Measurements from ENCODE around the gene LMX1A.

The LMX1A gene

DNA sequence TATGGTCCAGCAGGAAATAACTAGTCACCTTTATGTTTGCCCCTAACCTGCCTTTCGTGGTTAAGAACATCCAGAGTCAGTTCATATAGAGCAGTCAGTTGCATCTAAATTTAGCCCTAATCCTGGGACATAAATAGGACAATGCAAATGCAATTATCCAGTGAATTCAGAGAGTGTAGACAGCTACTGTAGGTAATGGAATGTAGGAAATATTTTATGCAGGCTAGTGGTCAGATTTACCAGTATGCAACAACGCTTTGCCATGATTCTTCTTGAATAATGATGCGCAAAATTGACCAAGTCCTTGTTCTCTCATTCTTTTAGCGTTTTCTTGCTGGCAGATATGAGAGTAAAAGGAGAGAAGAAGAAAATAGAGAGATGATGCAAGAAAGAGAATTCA, 165.4 kb downstream of the LMX1A start:
- Histone ChIP-seq H3K4me3 (ENCODE audit: low read length) (no peak overlapping the region), H3K9me3 (ENCODE audit: low read length) (no peaks in the 10 kb centered on the region), H3K27me3 (ENCODE audit: insufficient read depth, low read length) (no peaks in the 10 kb centered on the region)

DNA sequence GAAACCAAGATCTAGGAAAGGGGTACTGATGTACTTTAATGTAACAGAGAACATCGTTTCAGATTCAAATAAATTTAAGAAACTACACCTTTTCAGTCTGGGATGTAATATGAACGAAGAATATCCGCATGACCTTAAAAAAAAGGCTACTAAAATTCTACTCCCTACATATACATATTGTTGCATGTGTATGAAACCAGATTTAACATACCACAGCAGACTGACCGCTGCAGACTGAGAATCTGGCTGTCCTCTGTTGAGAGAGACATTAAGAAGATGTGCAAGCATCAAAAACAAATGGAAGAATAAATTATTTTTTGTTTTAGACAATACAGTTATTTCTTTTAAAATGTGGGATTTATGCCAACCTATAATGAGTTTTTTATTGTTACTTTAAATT, 166.6 kb downstream of the LMX1A start:
- Histone ChIP-seq H3K27me3 (ENCODE audit: insufficient read depth, low read length) (no peaks in the 10 kb centered on the region), H3K4me1 (ENCODE audit: insufficient read depth, low read length) (no peaks in the 10 kb centered on the region), H3K9me3 (ENCODE audit: low read length) (no peaks in the 10 kb centered on the region)

More for the DNA sequence above, 165.4 kb downstream of the LMX1A start:
- Histone ChIP-seq H2AFZ (ENCODE audit: low read depth, low read length) (no peak overlapping the region), H3K36me3 (ENCODE audit: insufficient read depth, low read length) (no peaks in the 10 kb centered on the region), H3K4me1 (ENCODE audit: insufficient read depth, low read length) (no peaks in the 10 kb centered on the region)

DNA sequence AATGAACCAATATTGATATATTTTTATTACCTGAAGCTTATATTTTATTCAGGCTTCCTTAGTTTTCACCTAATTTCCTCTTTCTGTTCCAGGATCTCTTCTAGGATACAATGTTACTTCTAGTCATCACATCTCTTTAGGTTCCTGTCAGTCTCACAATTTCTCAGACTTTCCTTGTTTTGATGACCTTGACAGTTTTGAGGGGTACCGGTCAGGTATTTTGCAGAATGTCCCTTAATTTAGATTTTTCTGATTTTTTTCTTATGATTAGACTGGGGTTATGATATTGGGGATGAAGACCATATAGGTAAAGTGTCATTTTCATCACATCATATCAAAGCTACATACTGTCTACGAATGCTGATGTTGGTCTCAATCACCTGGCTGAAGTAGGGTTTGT, 167.5 kb downstream of the LMX1A start:
- Histone ChIP-seq H2AFZ (ENCODE audit: low read depth, low read length) (no peak overlapping the region), H3K36me3 (ENCODE audit: insufficient read depth, low read length) (no peaks in the 10 kb centered on the region), H3K4me1 (ENCODE audit: insufficient read depth, low read length) (no peaks in the 10 kb centered on the region)

More for the DNA sequence above, 166.6 kb downstream of the LMX1A start:
- no peak overlapping the region for H3K4me3 ChIP-seq (ENCODE audit: low read length)
- no peaks in the 10 kb centered on the region for H3K36me3 ChIP-seq (ENCODE audit: insufficient read depth, low read length)
- H2AFZ ChIP-seq (ENCODE audit: low read depth, low read length) = no peak overlapping the region

DNA sequence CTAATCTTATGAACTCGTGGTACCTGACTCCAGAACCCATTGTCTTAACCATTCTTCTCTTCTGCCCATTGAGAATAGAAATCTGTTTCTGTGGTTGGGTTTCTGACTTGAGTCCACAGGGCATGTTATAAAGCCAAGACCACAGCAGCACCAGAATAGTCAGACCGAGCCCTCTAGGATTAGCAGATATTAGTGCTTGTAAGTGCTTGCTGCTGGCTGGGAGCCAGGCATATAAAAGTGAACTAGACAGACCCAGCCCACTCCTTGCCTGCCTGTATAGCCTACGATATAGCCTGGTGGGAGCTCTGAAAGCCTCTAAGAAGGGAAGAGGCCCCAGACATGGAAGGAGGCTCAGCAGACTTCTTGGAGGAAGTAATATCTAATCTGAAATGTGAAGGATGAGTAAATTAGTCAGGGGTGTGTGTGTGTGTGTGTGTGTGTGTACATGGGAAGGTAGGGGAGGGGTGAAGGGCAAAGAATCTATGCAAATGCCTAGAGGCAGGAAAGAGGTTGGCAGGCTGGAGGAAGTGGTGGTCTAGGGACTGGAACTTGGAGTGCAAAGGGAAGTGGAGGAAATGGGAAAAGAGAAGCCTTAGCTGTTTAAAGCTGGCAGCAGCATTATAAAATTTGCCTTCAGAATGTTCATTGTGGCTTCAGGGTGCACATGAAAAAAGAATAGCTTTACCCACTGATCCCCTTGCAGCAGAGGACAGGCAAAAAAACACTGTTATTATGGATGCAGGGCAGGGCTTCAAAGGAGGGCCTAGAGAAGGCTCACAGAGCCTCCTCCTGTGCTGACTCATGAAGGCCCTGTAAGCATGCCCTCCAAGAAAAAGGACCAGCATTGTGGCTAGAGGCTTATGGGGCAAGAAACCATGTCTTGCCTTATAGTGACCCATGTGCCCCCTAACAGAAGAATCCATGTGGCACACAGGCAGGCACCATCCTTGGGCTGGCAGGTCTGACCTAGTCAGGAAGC, 169.2 kb downstream of the LMX1A start:
- Histone ChIP-seq H3K4me1 (ENCODE audit: insufficient read depth, low read length) (no peaks in the 10 kb centered on the region), H3K27me3 (ENCODE audit: insufficient read depth, low read length) (no peaks in the 10 kb centered on the region), H2AFZ (ENCODE audit: low read depth, low read length) (no peak overlapping the region), H3K4me3 (ENCODE audit: low read length) (no peak overlapping the region), H3K36me3 (ENCODE audit: insufficient read depth, low read length) (no peaks in the 10 kb centered on the region), H3K9me3 (ENCODE audit: low read length) (no peaks in the 10 kb centered on the region)

More for the DNA sequence above, 167.5 kb downstream of the LMX1A start:
- H3K4me3 ChIP-seq (ENCODE audit: low read length) = no peak overlapping the region
- H3K27me3 ChIP-seq (ENCODE audit: insufficient read depth, low read length) = no peaks in the 10 kb centered on the region
- H3K9me3 ChIP-seq (ENCODE audit: low read length) = no peaks in the 10 kb centered on the region

DNA sequence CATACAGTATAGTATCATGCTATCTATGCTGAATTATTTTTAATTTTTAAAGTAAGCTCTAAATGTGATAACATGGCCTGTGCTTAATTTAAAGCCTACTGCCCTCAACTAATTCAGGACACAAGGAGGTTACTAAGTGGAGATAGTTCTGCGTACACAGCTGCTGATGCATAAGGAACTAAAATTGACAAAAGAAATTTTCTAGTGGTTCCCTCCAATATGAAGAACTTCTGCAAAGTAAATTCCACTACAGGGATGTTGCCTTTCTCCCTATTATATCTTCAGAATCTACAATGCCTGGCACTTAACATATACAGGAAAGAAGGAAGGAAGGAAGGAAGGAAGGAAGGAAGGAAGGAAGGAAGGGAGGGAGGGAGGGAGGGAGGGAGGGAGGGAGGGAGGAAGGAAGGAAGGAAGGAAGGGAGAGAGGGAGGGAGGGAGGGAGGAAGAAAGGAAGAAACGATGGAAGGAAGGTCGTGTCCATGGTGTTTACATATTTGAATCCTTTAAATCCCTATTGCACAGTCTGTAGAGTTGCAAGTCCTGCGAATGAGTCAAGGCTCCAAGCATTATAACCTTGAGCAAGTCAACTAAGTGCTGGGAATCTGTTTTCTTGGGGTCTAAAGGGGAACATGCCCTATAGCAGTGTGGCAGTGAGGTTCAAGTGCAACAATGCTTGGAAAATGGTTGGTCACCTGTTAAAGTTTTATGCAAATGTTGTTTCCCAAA, 171.2 kb downstream of the LMX1A start:
- H3K4me1 ChIP-seq (ENCODE audit: insufficient read depth, low read length) = no peaks in the 10 kb centered on the region
- H3K4me3 ChIP-seq (ENCODE audit: low read length) = no peak overlapping the region
- H3K9me3 ChIP-seq (ENCODE audit: low read length) = no peaks in the 10 kb centered on the region
- no peaks in the 10 kb centered on the region for H3K27me3 ChIP-seq (ENCODE audit: insufficient read depth, low read length)
- H2AFZ ChIP-seq (ENCODE audit: low read depth, low read length) = no peak overlapping the region
- H3K36me3 ChIP-seq (ENCODE audit: insufficient read depth, low read length) = no peaks in the 10 kb centered on the region

DNA sequence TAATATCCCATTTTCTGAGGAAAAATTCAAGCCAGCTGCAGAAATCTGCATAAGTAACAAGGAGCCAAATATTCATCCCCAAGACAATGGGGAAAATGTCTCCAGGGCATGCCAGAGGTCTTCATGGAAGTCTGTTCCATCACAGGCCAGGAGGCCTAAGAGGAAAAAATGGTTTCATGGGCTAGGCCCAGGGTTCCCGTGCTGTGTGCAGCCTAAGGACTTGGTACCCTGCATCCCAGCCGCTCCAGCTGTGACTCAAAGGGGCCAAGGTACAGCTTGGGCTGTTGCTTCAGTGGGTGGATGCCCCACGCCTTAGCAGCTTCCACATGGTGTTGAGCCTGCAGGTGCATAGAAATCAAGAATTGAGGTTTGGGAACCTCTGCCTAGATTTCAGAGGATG, 173.5 kb downstream of the LMX1A start:
- H3K4me3 ChIP-seq (ENCODE audit: low read length) = no peak overlapping the region
- H2AFZ ChIP-seq (ENCODE audit: low read depth, low read length) = no peak overlapping the region

DNA sequence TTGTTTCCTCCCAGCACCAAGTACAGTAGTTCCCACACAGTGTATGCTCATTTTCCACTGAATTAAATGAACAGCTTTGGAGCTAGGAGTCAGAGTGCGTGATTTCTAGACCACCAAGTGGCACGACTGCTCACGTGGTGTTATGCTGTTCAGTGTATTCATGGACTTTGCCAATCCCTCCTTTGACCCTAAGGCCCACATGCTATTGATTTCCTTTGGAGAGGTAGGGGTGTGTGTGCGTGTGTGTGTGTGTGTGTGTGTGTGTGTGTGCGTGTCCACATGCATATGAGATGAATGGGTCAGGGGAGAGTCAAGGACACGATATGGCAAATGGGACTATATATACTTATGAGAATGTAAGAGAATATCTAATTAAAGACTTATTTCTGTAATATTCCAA, 177.2 kb downstream of the LMX1A start:
- Histone ChIP-seq H3K4me1 (ENCODE audit: insufficient read depth, low read length) (no peaks in the 10 kb centered on the region), H3K9me3 (ENCODE audit: low read length) (no peaks in the 10 kb centered on the region), H2AFZ (ENCODE audit: low read depth, low read length) (no peak overlapping the region), H3K36me3 (ENCODE audit: insufficient read depth, low read length) (no peaks in the 10 kb centered on the region), H3K4me3 (ENCODE audit: low read length) (no peak overlapping the region), H3K27me3 (ENCODE audit: insufficient read depth, low read length) (no peaks in the 10 kb centered on the region)

More for the DNA sequence above, 173.5 kb downstream of the LMX1A start:
- no peaks in the 10 kb centered on the region for H3K9me3 ChIP-seq (ENCODE audit: low read length)
- no peaks in the 10 kb centered on the region for H3K27me3 ChIP-seq (ENCODE audit: insufficient read depth, low read length)
- no peaks in the 10 kb centered on the region for H3K36me3 ChIP-seq (ENCODE audit: insufficient read depth, low read length)
- H3K4me1 ChIP-seq (ENCODE audit: insufficient read depth, low read length) = no peaks in the 10 kb centered on the region

DNA sequence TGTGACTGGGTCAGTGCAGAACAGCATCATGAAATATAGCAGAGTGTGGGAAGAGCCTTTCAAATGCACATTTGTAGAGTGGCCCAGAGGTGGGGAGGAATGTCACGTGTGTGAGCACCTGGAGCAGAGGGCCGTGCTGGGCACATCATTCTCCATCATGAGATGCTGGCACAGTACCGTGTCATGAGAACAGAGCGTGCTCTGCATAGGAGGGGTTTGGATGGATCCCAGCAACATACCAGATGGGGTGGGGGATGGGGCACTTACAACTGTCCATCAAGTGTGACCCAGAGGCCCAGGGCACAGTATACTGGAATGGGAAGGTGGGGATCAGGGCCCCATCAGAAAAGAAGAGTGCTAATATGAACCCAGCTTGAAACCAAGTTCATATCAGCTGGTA, 182.0 kb downstream of the LMX1A start:
- H3K27me3 ChIP-seq (ENCODE audit: insufficient read depth, low read length) = no peaks in the 10 kb centered on the region

DNA sequence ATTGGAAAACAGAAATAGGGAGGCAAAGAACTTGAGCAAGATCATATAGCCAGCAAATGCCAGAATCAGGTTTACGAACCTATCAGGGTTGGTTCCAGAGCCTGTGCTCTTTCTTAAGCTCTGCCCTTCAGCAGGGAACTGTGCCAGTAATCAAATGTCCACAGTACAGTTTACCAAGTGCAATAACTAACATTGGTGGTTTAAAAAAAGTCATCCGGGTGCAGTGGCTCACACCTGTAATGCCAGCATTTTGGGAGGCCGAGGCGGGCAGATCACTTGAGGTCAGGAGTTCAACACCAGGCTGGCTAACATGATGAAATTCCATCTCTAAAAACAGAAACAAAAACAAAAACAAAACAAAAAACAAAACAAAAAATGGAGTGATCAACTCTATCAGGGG, 182.7 kb downstream of the LMX1A start:
- Histone ChIP-seq H3K36me3 (ENCODE audit: insufficient read depth, low read length) (no peaks in the 10 kb centered on the region), H3K4me3 (ENCODE audit: low read length) (no peak overlapping the region), H3K27me3 (ENCODE audit: insufficient read depth, low read length) (no peaks in the 10 kb centered on the region)

More for the DNA sequence above, 182.0 kb downstream of the LMX1A start:
- H3K4me1 ChIP-seq (ENCODE audit: insufficient read depth, low read length) = no peaks in the 10 kb centered on the region
- no peaks in the 10 kb centered on the region for H3K36me3 ChIP-seq (ENCODE audit: insufficient read depth, low read length)
- H3K4me3 ChIP-seq (ENCODE audit: low read length) = no peak overlapping the region
- H3K9me3 ChIP-seq (ENCODE audit: low read length) = no peaks in the 10 kb centered on the region
- no peak overlapping the region for H2AFZ ChIP-seq (ENCODE audit: low read depth, low read length)

DNA sequence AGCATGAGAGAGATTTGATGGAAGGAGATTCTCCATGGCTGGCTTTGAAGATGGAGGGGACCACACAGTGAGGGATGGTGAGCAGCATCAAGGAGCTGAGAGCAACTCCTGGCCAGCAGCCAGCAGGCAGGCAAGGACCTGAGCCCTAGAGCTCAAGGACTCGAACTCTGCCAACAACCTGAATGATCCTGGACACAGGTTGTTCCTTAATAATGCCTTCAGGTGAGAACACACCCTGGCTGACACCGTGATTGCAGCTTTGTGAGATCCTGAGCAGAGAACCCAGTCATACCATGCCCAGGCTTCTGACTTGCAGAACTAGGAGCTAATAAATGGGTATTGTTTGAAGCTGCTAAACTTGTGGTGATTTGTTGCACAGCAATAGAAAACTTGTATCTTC, 183.1 kb downstream of the LMX1A start:
- H3K27me3 ChIP-seq (ENCODE audit: insufficient read depth, low read length) = no peaks in the 10 kb centered on the region
- H3K4me3 ChIP-seq (ENCODE audit: low read length) = no peak overlapping the region
- H3K9me3 ChIP-seq (ENCODE audit: low read length) = no peaks in the 10 kb centered on the region
- H3K36me3 ChIP-seq (ENCODE audit: insufficient read depth, low read length) = no peaks in the 10 kb centered on the region
- H3K4me1 ChIP-seq (ENCODE audit: insufficient read depth, low read length) = no peaks in the 10 kb centered on the region
- no peak overlapping the region for H2AFZ ChIP-seq (ENCODE audit: low read depth, low read length)

More for the DNA sequence above, 182.7 kb downstream of the LMX1A start:
- Histone ChIP-seq H2AFZ (ENCODE audit: low read depth, low read length) (no peak overlapping the region), H3K9me3 (ENCODE audit: low read length) (no peaks in the 10 kb centered on the region), H3K4me1 (ENCODE audit: insufficient read depth, low read length) (no peaks in the 10 kb centered on the region)

DNA sequence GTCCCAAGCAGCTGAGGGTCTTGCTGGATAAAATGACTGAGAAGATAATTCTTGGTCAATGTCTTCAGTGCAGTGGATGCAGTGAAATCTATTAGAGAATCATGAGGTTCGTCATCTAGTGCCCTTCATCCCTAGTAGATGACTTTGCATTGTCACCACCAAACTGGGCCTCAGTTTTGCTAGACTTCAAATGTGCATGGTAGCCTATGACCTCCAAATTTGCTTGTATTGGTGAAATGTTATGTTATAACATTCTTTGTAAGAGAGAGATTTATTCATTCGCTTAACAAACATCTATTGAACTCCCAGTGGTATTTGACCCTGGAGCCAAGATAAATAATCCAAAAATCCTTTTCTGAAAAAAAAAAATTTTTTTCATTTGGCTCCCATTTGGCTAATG, 183.8 kb downstream of the LMX1A start:
- Histone ChIP-seq H3K36me3 (ENCODE audit: insufficient read depth, low read length) (no peaks in the 10 kb centered on the region), H3K4me3 (ENCODE audit: low read length) (no peak overlapping the region), H3K27me3 (ENCODE audit: insufficient read depth, low read length) (no peaks in the 10 kb centered on the region), H3K9me3 (ENCODE audit: low read length) (no peaks in the 10 kb centered on the region), H2AFZ (ENCODE audit: low read depth, low read length) (no peak overlapping the region), H3K4me1 (ENCODE audit: insufficient read depth, low read length) (no peaks in the 10 kb centered on the region)

DNA sequence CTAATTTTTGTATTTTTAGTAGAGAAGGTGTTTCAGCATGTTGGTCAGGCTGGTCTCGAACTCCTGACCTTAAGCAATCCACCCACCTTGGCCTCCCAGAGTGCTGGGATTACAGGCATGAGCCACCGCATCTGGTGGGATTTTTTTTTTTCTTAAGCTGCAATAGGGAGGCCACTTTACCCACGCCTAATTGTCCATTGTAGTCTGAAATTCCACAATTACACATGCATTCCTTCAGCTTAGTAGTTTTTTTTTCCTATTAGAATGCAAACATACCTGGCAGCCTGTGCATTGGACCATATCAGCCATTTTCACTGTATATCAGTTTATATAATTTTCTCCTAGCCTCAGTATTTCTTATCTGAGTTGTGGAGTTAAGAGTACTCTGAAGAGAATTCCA, 186.8 kb downstream of the LMX1A start:
- Histone ChIP-seq H2AFZ (ENCODE audit: low read depth, low read length) (no peak overlapping the region), H3K36me3 (ENCODE audit: insufficient read depth, low read length) (no peaks in the 10 kb centered on the region), H3K4me1 (ENCODE audit: insufficient read depth, low read length) (no peaks in the 10 kb centered on the region), H3K4me3 (ENCODE audit: low read length) (no peak overlapping the region), H3K27me3 (ENCODE audit: insufficient read depth, low read length) (no peaks in the 10 kb centered on the region), H3K9me3 (ENCODE audit: low read length) (no peaks in the 10 kb centered on the region)

DNA sequence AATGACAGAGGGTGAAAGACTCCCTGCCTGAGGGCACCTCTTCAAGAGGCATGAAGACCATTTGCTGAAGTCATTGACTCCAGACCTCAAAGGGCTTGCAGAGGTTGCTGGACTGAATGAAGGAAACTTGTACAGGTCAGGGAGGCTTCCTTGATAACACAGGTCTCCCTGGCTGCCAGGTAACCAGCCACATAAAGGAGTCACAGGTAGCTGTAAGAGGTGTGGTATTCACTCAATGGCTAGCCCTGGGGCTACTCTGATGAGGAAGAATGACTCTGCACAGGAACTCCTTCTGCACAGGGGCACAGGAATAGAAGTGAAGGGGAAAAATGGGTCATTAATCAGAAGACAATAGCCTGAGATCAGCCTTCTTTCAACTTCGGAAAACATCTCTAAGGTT, 187.5 kb downstream of the LMX1A start:
- no peaks in the 10 kb centered on the region for H3K4me1 ChIP-seq (ENCODE audit: insufficient read depth, low read length)

More for the DNA sequence above, 187.5 kb downstream of the LMX1A start:
- no peak overlapping the region for H2AFZ ChIP-seq (ENCODE audit: low read depth, low read length)
- H3K4me3 ChIP-seq (ENCODE audit: low read length) = no peak overlapping the region
- H3K9me3 ChIP-seq (ENCODE audit: low read length) = no peaks in the 10 kb centered on the region
- no peaks in the 10 kb centered on the region for H3K36me3 ChIP-seq (ENCODE audit: insufficient read depth, low read length)
- H3K27me3 ChIP-seq (ENCODE audit: insufficient read depth, low read length) = no peaks in the 10 kb centered on the region
